Activated naive CD4-positive, alpha-beta T cell treated with anti-CD3 and anti-CD28 coated beads, Interleukin-2, amount 10 ng/mL, durations not matched to agents 7 days and 5 days (primary cell): Measurements from ENCODE around the gene CCDC50.

Experiments used
- CTCF ChIA-PET: fragments of 350-600 bp; sonication (Branson Sonifier 250); formaldehyde crosslinking; loops from one replicate; lab custom pipeline; 2021; ENCODE audit warnings: antibody characterized with exemption; lab: Charles Lee
- DNase-seq: peaks from one replicate; pipeline ENCODE4 v3.0.0-alpha.2; 2020
- H3K27ac Mint-ChIP-seq: one replicate; pipeline ENCODE4 v1.8.0; 2021; ENCODE audit warnings: mild to moderate bottlenecking, moderate library complexity, mixed read lengths
- H3K27me3 Mint-ChIP-seq: one replicate; pipeline ENCODE4 v1.8.0; 2021; ENCODE audit warnings: mild to moderate bottlenecking, mixed read lengths
- H3K36me3 Mint-ChIP-seq: one replicate; pipeline ENCODE4 v1.8.0; 2021; ENCODE audit warnings: mixed read lengths
- H3K4me1 Mint-ChIP-seq: one replicate; pipeline ENCODE4 v1.8.0; 2021; ENCODE audit warnings: mixed read lengths
- H3K4me3 Mint-ChIP-seq: one replicate; pipeline ENCODE4 v1.8.0; 2021; ENCODE audit warnings: mild to moderate bottlenecking, moderate library complexity, mixed read lengths
- H3K9me3 Mint-ChIP-seq: one replicate; pipeline ENCODE4 v1.8.0; 2021; ENCODE audit warnings: mixed read lengths

CCDC50 gene

GRCh38 chr3:191425322-191425734 is 96.1 kb downstream of the CCDC50 start:
- Mint-ChIP-seq H3K27ac (no peak overlapping the region), H3K4me1 (no peaks in the 10 kb centered on the region), H3K27me3 (no peaks in the 10 kb centered on the region), H3K9me3 (peaks cover 2% of the 10 kb centered on the region), H3K4me3 (no peak overlapping the region), H3K36me3 (no peaks in the 10 kb centered on the region)
- DNase-seq = no peak
- CTCF ChIA-PET = no interaction called here

- no peak overlapping the region for H3K27ac Mint-ChIP-seq
- peaks cover 2% of the 10 kb centered on the region for H3K9me3 Mint-ChIP-seq
- CTCF ChIA-PET = no interaction called here
- DNase-seq = no peak
- no peaks in the 10 kb centered on the region for H3K27me3 Mint-ChIP-seq
- H3K4me3 Mint-ChIP-seq = no peak overlapping the region
- no peaks in the 10 kb centered on the region for H3K36me3 Mint-ChIP-seq
- no peaks in the 10 kb centered on the region for H3K4me1 Mint-ChIP-seq
These were observed 97.1 kb downstream of the CCDC50 start for GRCh38 chr3:191426311-191426710.

GRCh38 chr3:191428177-191428576 is 99.0 kb downstream of the CCDC50 start:
- no peak overlapping the region for H3K4me3 Mint-ChIP-seq
- H3K9me3 Mint-ChIP-seq = peaks cover under 1% of the 10 kb centered on the region
- no peaks in the 10 kb centered on the region for H3K27me3 Mint-ChIP-seq
- DNase-seq = no peak
- no peaks in the 10 kb centered on the region for H3K4me1 Mint-ChIP-seq
- CTCF ChIA-PET = no interaction called here
- no peaks in the 10 kb centered on the region for H3K36me3 Mint-ChIP-seq
- no peak overlapping the region for H3K27ac Mint-ChIP-seq

- DNase-seq = no peak
- CTCF ChIA-PET = no interaction called here
- Mint-ChIP-seq H3K4me3 (no peak overlapping the region), H3K27ac (no peak overlapping the region), H3K4me1 (no peaks in the 10 kb centered on the region), H3K27me3 (no peaks in the 10 kb centered on the region), H3K36me3 (no peaks in the 10 kb centered on the region), H3K9me3 (no peaks in the 10 kb centered on the region)
These were observed 100.9 kb downstream of the CCDC50 start for GRCh38 chr3:191430103-191430502.

- no peak overlapping the region for H3K27ac Mint-ChIP-seq
- H3K4me1 Mint-ChIP-seq = no peaks in the 10 kb centered on the region
- no peaks in the 10 kb centered on the region for H3K27me3 Mint-ChIP-seq
- H3K9me3 Mint-ChIP-seq = no peaks in the 10 kb centered on the region
- H3K4me3 Mint-ChIP-seq = no peak overlapping the region
- H3K36me3 Mint-ChIP-seq = no peaks in the 10 kb centered on the region
- CTCF ChIA-PET = no interaction called here
- DNase-seq = no peak
These were observed 102.1 kb downstream of the CCDC50 start for GRCh38 chr3:191431160-191431822.

- Mint-ChIP-seq H3K27ac (no peak overlapping the region), H3K36me3 (no peaks in the 10 kb centered on the region), H3K4me3 (no peak overlapping the region), H3K9me3 (no peaks in the 10 kb centered on the region), H3K27me3 (no peaks in the 10 kb centered on the region), H3K4me1 (no peaks in the 10 kb centered on the region)
- CTCF ChIA-PET = no interaction called here
- DNase-seq = no peak
These were observed 103.0 kb downstream of the CCDC50 start for GRCh38 chr3:191432162-191432561.

GRCh38 chr3:191434024-191434423 is 104.8 kb downstream of the CCDC50 start:
- Mint-ChIP-seq H3K27me3 (no peaks in the 10 kb centered on the region), H3K27ac (no peak overlapping the region), H3K4me1 (no peaks in the 10 kb centered on the region), H3K36me3 (no peaks in the 10 kb centered on the region), H3K4me3 (no peak overlapping the region), H3K9me3 (no peaks in the 10 kb centered on the region)
- CTCF ChIA-PET = no interaction called here
- no peak for DNase-seq

GRCh38 chr3:191435981-191436380 is 106.8 kb downstream of the CCDC50 start:
- no peak for DNase-seq
- no peaks in the 10 kb centered on the region for H3K4me1 Mint-ChIP-seq
- H3K27ac Mint-ChIP-seq = no peak overlapping the region
- CTCF ChIA-PET = interaction anchor here (1.0 kb wide), 1 partner anchor 193 kb away, joined by 3 read pairs; no protein-coding TSS in a partner anchor
- H3K9me3 Mint-ChIP-seq = no peaks in the 10 kb centered on the region
- H3K36me3 Mint-ChIP-seq = no peaks in the 10 kb centered on the region
- no peaks in the 10 kb centered on the region for H3K27me3 Mint-ChIP-seq
- H3K4me3 Mint-ChIP-seq = no peak overlapping the region

GRCh38 chr3:191438150-191438814 is 109.1 kb downstream of the CCDC50 start:
- Mint-ChIP-seq H3K36me3 (no peaks in the 10 kb centered on the region), H3K27me3 (no peaks in the 10 kb centered on the region), H3K27ac (no peak overlapping the region), H3K4me3 (no peak overlapping the region), H3K4me1 (no peaks in the 10 kb centered on the region), H3K9me3 (no peaks in the 10 kb centered on the region)
- CTCF ChIA-PET = no interaction called here
- DNase-seq = no peak

- no peaks in the 10 kb centered on the region for H3K4me1 Mint-ChIP-seq
- CTCF ChIA-PET = no interaction called here
These were observed 111.3 kb downstream of the CCDC50 start for GRCh38 chr3:191440532-191440931.

GRCh38 chr3:191441687-191442086 is 112.5 kb downstream of the CCDC50 start:
- H3K9me3 Mint-ChIP-seq = no peaks in the 10 kb centered on the region
- H3K27me3 Mint-ChIP-seq = no peaks in the 10 kb centered on the region
- no peaks in the 10 kb centered on the region for H3K36me3 Mint-ChIP-seq
- no peak overlapping the region for H3K4me3 Mint-ChIP-seq
- H3K4me1 Mint-ChIP-seq = no peaks in the 10 kb centered on the region
- no peak overlapping the region for H3K27ac Mint-ChIP-seq
- DNase-seq = no peak
- CTCF ChIA-PET = no interaction called here

More at GRCh38 chr3:191440532-191440931, 111.3 kb downstream of the CCDC50 start:
- Mint-ChIP-seq H3K27ac (no peak overlapping the region), H3K9me3 (no peaks in the 10 kb centered on the region), H3K4me3 (no peak overlapping the region), H3K27me3 (no peaks in the 10 kb centered on the region), H3K36me3 (no peaks in the 10 kb centered on the region)
- DNase-seq = no peak

GRCh38 chr3:191444569-191444968 is 115.4 kb downstream of the CCDC50 start:
- H3K4me1 Mint-ChIP-seq = no peaks in the 10 kb centered on the region
- H3K36me3 Mint-ChIP-seq = no peaks in the 10 kb centered on the region
- H3K4me3 Mint-ChIP-seq = no peak overlapping the region
- H3K9me3 Mint-ChIP-seq = peaks cover 2% of the 10 kb centered on the region
- H3K27ac Mint-ChIP-seq = no peak overlapping the region
- no peaks in the 10 kb centered on the region for H3K27me3 Mint-ChIP-seq
- no peak for DNase-seq
- CTCF ChIA-PET = no interaction called here
